Measurements from ENCODE around the gene FPR2.

FPR2 gene

DNA sequence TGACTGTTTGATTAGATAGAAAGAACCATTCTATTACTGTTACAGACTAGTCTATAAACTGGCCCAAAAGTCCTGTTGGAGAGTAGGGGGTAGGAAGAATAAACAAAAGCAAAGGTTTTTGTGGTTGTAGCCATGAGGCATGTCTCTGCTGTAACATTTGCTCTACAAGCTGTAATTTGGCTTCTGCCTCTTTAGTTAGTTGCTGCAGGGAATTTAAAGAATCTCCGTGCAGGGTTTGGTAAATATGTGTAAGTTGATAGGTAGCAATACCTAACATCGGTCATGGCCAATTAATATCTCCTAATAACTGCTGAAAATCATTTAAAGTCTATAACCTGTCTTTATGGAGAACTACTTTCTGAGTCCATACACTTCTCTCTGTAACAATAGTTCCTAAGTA, 46.9 kb downstream of the FPR2 start:
- no peak for DNase-seq

DNA sequence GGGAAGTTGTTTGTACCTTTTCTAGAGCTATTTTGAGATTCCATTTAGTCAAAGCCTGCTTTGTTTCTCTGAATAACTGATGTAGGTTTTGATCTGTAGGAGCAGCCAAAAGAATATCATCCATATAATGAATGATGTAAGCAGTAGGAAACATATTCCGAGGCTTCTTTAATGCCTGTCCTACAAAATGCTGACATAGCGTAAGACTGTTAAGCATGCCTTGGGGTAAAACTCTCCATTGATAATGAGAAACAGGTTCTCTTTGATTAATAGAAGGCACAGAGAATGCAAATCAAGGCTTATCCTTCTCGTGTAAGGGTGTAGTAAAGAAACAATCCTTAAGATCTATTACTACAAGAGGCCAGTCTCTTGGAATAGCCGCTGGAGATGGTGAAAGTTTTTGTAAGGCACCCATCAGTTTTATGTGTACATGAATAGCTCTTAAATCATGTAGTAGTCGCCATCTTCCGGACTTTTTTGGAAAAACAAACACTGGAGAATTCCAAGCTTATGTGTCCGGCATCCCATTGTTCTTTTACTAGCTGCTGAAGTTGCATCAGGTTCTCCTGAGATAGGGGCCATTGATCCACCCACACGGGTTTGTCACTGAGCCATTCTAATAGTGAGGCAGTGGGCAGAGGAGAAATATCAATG, 47.5 kb downstream of the FPR2 start:
- no peak for DNase-seq

DNA sequence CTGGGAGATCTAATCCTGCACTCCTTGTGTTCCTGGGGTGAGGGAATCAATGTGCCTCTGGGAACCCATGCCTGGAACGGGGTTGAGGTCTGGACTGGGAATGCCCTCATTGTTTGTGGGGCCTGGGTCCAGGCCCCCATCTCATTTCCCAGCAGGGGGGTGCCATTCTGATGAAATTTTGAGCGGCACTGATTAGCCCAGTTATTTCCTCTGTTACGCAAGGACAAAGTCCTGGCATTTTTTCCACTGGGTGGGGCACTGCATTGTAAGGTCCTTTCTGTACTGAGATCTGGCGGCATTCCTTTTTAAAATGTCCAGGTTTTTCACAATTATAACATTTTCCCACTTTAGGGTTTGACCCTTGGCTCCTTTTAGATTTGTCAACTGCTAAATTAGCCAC, 48.8 kb downstream of the FPR2 start:
- no peak for DNase-seq

DNA sequence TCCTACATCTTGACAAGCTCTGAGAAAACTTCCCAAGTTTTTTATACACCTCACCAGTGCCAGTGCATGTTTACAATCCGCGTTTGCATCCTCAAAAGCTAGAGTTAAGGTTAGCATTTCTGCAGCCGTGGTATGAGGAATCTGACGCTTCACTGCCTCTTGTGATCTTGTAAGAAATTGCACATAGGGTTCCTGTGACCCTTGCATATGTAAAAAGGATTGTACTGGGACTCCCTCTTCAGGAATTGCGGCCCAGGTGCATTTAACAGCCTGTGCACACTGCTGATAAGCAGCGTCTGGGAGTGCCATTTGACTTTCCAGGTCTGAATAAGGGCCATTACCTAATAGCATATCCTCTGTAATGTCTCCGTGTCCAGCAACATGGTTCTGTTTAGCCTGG, 49.2 kb downstream of the FPR2 start:
- no peak for DNase-seq

DNA sequence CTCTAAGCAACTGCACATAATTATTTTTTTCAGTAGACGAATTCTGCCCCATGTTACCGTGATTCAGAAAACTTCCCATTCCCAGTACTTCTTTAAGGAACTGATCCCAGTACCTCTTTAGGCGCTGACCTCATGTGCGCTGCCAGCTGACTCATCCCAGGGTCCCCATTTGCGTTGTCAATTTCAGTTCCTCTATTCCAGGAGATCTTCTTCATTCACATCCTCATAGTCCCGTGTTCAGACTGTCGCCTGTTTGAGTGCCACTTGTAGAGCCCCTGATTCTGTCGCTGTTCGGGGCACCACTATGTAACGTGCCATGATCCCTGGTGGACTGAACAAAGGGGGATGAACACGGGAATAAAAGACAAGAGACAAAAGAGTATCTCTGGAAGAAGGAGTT, 50.4 kb downstream of the FPR2 start:
- no peak for DNase-seq

DNA sequence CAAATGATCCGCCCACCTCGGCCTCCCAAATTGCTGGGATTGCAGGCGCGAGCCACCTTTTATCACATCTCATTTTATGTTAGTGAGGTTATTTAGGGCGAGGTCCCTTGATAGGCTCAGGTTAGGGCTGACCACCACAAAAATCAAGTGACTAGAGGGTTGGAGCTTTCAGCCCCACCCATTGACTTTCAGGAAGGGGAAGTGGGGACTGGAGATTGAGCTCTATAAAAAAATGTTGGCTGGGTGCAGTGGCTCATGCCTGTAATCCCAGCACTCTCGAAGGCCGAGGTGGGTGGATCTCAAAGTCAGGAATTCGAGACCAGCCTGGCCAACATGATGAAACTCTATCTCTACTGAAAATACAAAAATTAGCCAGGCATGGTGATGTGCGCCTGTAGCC, 54.1 kb downstream of the FPR2 start:
- no peak for DNase-seq

DNA sequence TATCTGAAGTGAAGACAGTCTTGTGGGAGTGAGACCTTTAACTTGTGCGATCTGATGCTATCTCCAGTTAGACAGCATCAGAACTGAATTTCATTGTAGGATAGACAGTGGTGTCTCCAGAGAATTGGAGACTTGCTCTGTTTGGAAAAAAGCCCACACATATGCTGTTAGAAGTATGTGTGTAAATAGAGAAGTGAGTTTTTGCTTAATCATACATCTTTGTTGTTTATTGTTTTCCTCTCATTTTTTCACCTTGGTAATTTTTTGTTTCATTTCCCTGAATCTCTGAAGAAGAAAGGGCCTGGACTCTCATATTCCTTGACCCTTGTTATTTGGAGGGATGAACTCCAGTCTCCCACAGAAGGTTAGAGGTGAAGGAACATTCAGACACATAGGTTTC, 55.7 kb downstream of the FPR2 start:
- no peak for DNase-seq

DNA sequence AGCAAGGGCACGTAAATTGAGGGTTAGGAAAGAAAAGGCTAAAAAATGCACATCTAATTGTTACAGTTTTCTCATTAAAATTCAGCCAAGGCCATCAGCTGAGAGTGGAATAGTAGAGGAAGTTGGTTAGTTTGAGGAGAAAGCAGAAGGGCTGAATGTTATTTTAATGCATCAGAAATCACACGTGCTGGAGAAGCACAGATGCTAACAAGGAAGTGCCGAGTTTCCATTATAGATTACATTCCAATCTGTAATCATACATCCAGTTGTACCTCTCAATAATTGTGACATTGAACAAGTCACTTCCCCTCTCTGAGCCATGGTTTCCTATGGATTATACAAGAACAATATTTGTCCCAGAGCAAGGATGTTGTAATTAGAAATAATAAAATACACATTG, 59.0 kb downstream of the FPR2 start:
- DNase-seq, result no peak
